LNCaP clone FGC (cell line): Measurements from ENCODE around the gene MEX3A.

Experiments
- DNase-seq: peaks from one replicate; pipeline ENCODE4 v3.0.0-alpha.2; 2011; ENCODE audit warnings: low read depth
- H3K4me3 ChIP-seq: 2 replicates; pipeline ENCODE4 v1.5.1; 2011; ENCODE audit warnings: mild to moderate bottlenecking, low read depth, low read length, control low read depth
- TF ChIP-seq, protein P1 (sequence below): IDR thresholded peaks from 2 replicates; pipeline ENCODE4 v1.5.1; 2012; ENCODE audit warnings: mild to moderate bottlenecking; ENCODE audit not compliant: control insufficient read depth, insufficient read depth; ENCODE audit errors: extremely low read depth

Gene MEX3A, protein sequence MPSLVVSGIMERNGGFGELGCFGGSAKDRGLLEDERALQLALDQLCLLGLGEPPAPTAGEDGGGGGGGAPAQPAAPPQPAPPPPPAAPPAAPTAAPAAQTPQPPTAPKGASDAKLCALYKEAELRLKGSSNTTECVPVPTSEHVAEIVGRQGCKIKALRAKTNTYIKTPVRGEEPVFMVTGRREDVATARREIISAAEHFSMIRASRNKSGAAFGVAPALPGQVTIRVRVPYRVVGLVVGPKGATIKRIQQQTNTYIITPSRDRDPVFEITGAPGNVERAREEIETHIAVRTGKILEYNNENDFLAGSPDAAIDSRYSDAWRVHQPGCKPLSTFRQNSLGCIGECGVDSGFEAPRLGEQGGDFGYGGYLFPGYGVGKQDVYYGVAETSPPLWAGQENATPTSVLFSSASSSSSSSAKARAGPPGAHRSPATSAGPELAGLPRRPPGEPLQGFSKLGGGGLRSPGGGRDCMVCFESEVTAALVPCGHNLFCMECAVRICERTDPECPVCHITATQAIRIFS

DNA sequence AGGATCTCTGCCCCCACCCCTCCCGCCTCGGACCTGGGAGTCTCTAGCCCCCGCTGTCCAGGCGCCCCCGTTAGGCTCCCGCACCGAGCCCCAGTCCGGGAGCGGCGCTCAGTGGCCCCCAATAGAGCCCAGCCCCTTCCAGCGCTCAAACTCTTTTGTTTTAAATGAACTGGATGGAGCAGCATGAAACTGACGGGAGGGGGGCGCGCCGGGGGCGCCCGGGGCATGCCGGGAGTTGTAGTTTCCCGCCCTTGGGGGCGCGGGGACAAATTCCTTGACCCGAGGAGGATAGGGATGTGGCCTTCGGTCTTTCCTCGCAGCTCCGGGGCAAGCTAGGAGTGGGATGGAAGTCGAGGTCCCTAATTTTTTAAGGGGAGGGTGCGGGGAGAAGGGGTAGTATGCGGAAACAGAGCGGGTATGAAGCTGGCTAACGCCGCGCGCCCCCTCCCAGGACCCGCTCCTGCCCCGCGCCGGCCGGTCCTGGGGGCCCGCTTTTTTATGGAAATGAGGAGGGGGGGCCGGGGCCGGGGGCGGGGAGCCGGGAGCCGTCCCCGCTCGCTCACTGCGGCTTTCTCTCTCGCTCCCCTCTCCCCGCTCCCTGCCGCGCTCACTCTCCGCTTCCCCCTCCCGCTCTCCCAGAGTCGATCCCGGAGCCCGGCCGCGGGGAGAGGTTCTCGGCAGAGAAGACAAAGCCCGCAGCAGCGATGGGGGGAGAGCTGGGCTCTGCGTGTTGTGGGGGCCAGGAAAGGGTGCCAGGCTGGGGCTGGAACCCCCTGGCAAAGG, at the start of gene MEX3A:
Gene MEX3A, minus strand, starts transcription at position 157 of the 783 bp plus-strand sequence. CDS start 467 bp downstream, outside the sequence.
- no peak for DNase-seq
- TF ChIP-seq, protein P1, sequence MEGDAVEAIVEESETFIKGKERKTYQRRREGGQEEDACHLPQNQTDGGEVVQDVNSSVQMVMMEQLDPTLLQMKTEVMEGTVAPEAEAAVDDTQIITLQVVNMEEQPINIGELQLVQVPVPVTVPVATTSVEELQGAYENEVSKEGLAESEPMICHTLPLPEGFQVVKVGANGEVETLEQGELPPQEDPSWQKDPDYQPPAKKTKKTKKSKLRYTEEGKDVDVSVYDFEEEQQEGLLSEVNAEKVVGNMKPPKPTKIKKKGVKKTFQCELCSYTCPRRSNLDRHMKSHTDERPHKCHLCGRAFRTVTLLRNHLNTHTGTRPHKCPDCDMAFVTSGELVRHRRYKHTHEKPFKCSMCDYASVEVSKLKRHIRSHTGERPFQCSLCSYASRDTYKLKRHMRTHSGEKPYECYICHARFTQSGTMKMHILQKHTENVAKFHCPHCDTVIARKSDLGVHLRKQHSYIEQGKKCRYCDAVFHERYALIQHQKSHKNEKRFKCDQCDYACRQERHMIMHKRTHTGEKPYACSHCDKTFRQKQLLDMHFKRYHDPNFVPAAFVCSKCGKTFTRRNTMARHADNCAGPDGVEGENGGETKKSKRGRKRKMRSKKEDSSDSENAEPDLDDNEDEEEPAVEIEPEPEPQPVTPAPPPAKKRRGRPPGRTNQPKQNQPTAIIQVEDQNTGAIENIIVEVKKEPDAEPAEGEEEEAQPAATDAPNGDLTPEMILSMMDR, result no peak
- peak within 1 kb of the TSS; percentile 84 for H3K4me3 ChIP-seq

DNA sequence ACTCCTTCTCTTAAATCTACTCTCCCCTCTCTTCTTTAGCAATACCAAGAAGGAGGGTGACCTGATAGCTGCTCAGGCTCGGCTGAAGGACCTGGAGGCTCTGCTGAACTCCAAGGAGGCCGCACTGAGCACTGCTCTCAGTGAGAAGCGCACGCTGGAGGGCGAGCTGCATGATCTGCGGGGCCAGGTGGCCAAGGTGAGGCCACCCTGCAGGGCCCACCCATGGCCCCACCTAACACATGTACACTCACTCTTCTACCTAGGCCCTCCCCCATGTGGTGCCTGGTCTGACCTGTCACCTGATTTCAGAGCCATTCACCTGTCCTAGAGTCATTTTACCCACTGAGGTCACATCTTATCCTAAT, 48.3 kb upstream of the MEX3A start:
- H3K4me3 ChIP-seq, result no peak overlapping the region
- TF ChIP-seq, protein P1, result no peak
- DNase-seq, result no peak

DNA sequence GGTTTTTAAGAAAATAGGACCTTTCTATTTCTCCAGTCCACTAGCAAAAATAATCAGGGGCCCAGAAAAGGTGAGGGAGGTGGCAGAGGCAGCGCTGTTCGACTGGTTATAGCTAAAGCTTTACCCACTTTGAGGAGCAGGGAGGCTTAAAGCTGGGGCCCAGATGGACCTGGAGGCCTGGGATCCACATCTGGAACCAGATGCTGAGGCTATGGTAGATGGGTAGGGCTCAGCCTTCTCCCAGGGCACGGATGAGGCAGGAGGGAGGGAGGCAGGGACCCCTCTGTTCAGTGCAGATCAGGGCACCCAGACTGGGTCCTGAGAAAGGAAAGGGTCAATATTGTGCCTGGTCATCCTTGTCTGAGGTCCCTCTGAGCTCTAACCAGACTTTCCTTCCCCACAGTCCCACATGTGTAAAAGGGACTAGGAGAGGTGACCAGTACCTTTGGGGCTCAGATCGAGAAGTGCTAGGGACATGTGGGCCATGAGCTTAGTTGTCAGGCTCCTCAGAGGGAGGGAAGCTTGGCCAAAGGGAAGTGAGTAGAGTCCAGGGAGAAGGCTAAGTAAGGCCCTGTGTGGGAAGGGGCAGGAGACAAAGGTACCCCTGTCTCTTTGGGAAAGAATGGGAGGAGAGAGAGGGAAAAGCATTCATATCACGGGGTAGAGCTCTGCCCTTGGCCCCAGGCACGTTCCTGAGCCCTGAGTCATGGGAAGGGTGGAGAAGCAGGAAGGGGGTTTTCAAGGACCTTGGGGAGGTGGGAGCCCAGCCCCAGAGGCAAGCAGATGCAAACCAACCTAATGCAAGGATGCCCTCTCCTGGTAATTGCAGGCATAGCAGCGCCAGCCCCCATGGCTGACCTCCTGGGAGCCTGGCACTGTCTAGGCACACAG, 47.7 kb upstream of the MEX3A start:
- no peak overlapping the region for H3K4me3 ChIP-seq
- TF ChIP-seq, protein P1, result peak; percentile 95
- DNase-seq, result no peak

DNA sequence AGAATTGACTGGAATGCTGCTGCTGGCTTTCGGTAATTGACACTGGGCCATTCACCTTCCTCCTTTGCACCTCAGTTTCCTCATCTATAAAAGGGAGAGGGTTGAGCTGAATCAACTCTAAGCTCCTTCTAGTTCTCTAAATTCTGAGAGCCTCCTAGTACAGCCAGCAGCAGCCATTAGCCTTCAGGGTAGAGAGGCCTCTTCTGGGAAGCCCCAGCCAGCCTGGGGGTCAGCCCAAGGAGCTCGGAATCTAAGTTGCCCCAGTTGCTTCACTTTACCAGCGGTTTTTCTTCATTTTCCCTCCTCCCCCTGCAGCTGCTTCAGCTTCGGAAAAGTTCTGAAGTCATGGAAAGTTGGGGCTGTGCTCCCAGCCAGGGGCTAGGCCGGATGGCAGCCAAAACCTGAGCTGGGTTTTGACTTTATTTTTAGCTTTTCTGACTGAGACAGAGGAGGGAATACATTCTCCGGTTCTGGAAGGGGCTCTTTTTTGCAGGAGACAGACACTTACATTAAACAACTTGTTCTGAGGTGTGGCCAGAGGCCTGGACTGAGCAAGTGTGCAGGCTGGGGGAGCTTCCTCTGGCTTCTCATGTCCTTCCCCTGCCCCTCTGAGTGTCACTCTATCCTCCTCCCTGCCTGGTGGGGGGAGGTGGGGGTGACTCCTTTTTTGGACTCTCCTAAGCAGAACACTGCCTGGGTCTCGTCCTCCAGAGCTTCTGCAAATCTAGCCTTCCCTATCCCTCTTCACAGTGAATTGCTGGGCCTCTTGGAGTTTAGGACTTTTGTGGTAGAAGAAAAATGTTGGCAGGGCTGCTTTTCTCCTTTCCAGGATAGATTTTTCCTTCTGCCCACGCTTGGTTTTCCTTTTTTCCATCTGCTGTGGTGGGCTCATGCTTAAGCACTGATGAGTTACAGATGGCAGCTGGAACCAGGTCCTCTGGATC, 46.7 kb upstream of the MEX3A start:
- no peak for DNase-seq
- H3K4me3 ChIP-seq, result no peak overlapping the region
- TF ChIP-seq, protein P1, result no peak

DNA sequence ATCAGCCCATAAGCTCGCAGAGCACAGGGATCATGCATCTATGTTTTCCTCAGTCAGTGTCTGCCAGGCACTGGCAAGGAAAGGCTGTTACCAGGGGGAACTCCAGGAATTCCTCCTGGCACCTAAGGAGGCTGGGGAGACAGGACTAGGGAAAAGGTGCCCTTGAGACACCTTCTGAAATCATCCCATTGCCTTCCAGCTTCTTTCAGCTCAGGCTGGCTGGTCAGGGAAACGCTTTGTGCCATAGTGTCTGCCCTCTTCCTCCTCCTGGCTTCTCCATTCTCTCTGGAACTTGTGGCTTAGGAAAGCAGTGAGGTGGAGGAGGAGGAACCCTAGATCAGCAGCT, 46.0 kb upstream of the MEX3A start:
- DNase-seq, result no peak
- TF ChIP-seq, protein P1, result no peak
- H3K4me3 ChIP-seq, result no peak overlapping the region
